T47D (cell line): Measurements from ENCODE around the gene SNRNP200.
"Not testable (repeated sequence)": the region's sequence is repeated elsewhere in the genome, so short reads cannot be mapped to it uniquely, and the experiment has no call there.

Experiments used
- DNase-seq, 2 experiments: peaks; one replicate each; pipeline versions ENCODE4 v3.0.0 to v3.0.0-alpha.2; 2011 to 2012; ENCODE audit warnings: low read depth in 1 of 2, low spot score in 1 of 2
- JUND ChIP-seq: IDR thresholded peaks from 2 replicates; pipeline ENCODE4 v1.6.1; 2012; ENCODE audit warnings: low read depth
- in situ Hi-C: cut with HindIII; loops from 2 replicates; pipeline ENCODE4 v1.10.0; 2016; ENCODE audit warnings: low sequenced_read_pairs, low pct_unique_long_range_greater_than_20kb

Gene SNRNP200

GRCh38 chr2:96320326-96320725 lies 15.0 kb upstream of the SNRNP200 start:
- TF ChIP-seq JUND: no peak
- DNase-seq: no peak
- in situ Hi-C loops: no loop called here

GRCh38 chr2:96319396-96319795 lies 14.1 kb upstream of the SNRNP200 start:
- in situ Hi-C loops: no loop called here
- no peak for TF ChIP-seq JUND
- no peak for DNase-seq

- in situ Hi-C loops: no loop called here
- DNase-seq: no peak
- TF ChIP-seq JUND: no peak
These were observed 13.4 kb upstream of the SNRNP200 start for GRCh38 chr2:96318723-96319122.

- DNase-seq: no peak
- in situ Hi-C loops: no loop called here
- no peak for TF ChIP-seq JUND
These were observed 12.2 kb upstream of the SNRNP200 start for GRCh38 chr2:96317584-96317997.

- in situ Hi-C loops: no loop called here
- no peak for TF ChIP-seq JUND
- no peak for DNase-seq
These were observed 11.7 kb upstream of the SNRNP200 start for GRCh38 chr2:96316999-96317398.

- no peak for DNase-seq
- no peak for TF ChIP-seq JUND
- in situ Hi-C loops: no loop called here
These were observed 10.2 kb upstream of the SNRNP200 start for GRCh38 chr2:96315400-96316071.

- TF ChIP-seq JUND: no peak
- no peak for DNase-seq
- in situ Hi-C loops: no loop called here
These were observed 9.7 kb upstream of the SNRNP200 start for GRCh38 chr2:96315005-96315399.

GRCh38 chr2:96308248-96308647 lies 2.9 kb upstream of the SNRNP200 start:
- in situ Hi-C loops: no loop called here
- TF ChIP-seq JUND: no peak
- no peak for DNase-seq

- in situ Hi-C loops: no loop called here
- TF ChIP-seq JUND: no peak
- no peak for DNase-seq
These were observed 1.0 kb upstream of the SNRNP200 start for GRCh38 chr2:96306370-96306769.

GRCh38 chr2:96305979-96306308 lies 598 bp upstream of the SNRNP200 start:
- in situ Hi-C loops: no loop called here
- DNase-seq: no peak
- no peak for TF ChIP-seq JUND

- in situ Hi-C loops: no loop called here
- TF ChIP-seq JUND: no peak
These were observed 740 bp downstream of the SNRNP200 start for GRCh38 chr2:96304606-96305005.

GRCh38 chr2:96301865-96302264 lies 3.5 kb downstream of the SNRNP200 start:
- no peak for TF ChIP-seq JUND
- in situ Hi-C loops: no loop called here
- no peak for DNase-seq

More at GRCh38 chr2:96304606-96305005, 740 bp downstream of the SNRNP200 start:
- no peak for DNase-seq

- no peak for TF ChIP-seq JUND
- DNase-seq: no peak
- in situ Hi-C loops: no loop called here
These were observed 8.4 kb downstream of the SNRNP200 start for GRCh38 chr2:96296925-96297324.

- DNase-seq, in situ Hi-C loops: not testable (repeated sequence)
These were observed 11.1 kb downstream of the SNRNP200 start for GRCh38 chr2:96294271-96294670.

- no peak for TF ChIP-seq JUND
- peak in 1 of 2 experiments; percentile 65 for DNase-seq
- in situ Hi-C loops: no loop called here
These were observed 13.6 kb downstream of the SNRNP200 start for GRCh38 chr2:96291751-96292150.
